Cortex of kidney (tissue), 1 donor: ENCODE results near the gene TAF11L11.
"Not testable (repeated sequence)": the region's sequence is repeated elsewhere in the genome, so short reads cannot be mapped to it uniquely, and the experiment has no call there.

Experiments
- DNase-seq: peaks from one replicate; lab custom pipeline; 2025; lab: John Stamatoyannopoulos, UW

TAF11L11 gene

GRCh38 chr5:17603880-17604279 is at the start of gene TAF11L11:
TSS of gene TAF11L11 (plus strand) at chr5:17604183.
- not testable (repeated sequence) for DNase-seq

- not testable (repeated sequence) for DNase-seq
Observed at GRCh38 chr5:17585658-17586057, 18.3 kb upstream of the TAF11L11 start, which contains the start of gene TAF11L7. TSS of gene TAF11L7 (minus strand) at chr5:17585758.

GRCh38 chr5:17590860-17591259 is 13.1 kb upstream of the TAF11L11 start, which contains the start of gene TAF11L8:
TSS of gene TAF11L8 (minus strand) at chr5:17590960.
- DNase-seq, result not testable (repeated sequence)

DNA sequence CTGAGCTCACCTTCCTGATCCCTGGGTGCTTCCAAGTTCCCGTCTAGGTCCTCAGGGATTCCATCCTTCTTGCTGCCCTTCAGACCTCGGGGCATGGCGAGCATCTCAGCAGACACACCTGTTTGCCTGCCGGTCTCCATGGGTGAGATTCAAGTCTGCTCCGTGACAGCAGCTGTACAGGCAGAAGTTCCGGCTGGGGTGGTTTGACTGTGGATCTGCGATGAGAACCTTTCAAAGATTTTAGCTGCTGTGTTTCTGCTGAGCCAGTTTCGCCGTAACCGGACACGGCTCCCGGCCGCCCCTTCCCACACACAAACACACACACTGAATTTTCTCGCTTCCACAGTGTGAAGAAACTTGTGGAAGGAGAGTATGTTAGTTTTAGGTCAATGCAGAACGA is 9.7 kb upstream of the TAF11L11 start, which contains the start of gene TAF11L9:
Gene TAF11L9 (minus strand): TSS at position 140 of the 400 bp plus-strand sequence.
- DNase-seq, result not testable (repeated sequence)

DNA sequence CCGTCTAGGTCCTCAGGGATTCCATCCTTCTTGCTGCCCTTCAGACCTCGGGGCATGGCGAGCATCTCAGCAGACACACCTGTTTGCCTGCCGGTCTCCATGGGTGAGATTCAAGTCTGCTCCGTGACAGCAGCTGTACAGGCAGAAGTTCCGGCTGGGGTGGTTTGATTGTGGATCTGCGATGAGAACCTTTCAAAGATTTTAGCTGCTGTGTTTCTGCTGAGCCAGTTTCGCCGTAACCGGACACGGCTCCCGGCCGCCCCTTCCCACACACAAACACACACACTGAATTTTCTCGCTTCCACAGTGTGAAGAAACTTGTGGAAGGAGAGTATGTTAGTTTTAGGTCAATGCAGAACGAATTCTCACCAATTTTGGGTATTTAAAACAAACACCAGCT is 6.3 kb upstream of the TAF11L11 start, which contains the start of gene TAF11L10:
Gene TAF11L10 (minus strand): TSS at position 101 of the 400 bp plus-strand sequence.
- not testable (repeated sequence) for DNase-seq

DNA sequence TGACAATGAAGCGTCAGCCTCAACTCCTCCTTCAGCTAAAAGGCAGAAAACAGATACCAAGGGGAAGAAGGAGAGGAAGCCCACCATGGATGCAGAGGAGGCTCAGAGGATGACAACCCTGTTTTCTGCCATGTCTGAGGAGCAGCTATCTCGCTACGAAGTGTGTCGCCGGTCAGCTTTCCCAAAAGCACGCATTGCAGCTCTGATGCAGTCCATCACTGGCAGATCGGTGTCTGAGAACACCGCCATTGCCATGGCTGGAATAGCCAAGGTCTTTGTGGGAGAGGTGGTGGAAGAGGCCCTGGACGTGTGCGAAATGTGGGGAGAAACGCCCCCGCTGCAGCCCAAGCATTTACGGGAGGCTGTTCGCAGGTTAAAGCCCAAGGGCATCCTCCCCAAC is 968 bp downstream of the TAF11L11 start:
- DNase-seq, result no peak

- not testable (repeated sequence) for DNase-seq
Observed at GRCh38 chr5:17607461-17607860, 3.5 kb downstream of the TAF11L11 start.

GRCh38 chr5:17610092-17610491 is 6.1 kb downstream of the TAF11L11 start, which contains the start of gene TAF11L12:
TSS of gene TAF11L12 (plus strand) at chr5:17610392.
- DNase-seq, result not testable (repeated sequence)

DNA sequence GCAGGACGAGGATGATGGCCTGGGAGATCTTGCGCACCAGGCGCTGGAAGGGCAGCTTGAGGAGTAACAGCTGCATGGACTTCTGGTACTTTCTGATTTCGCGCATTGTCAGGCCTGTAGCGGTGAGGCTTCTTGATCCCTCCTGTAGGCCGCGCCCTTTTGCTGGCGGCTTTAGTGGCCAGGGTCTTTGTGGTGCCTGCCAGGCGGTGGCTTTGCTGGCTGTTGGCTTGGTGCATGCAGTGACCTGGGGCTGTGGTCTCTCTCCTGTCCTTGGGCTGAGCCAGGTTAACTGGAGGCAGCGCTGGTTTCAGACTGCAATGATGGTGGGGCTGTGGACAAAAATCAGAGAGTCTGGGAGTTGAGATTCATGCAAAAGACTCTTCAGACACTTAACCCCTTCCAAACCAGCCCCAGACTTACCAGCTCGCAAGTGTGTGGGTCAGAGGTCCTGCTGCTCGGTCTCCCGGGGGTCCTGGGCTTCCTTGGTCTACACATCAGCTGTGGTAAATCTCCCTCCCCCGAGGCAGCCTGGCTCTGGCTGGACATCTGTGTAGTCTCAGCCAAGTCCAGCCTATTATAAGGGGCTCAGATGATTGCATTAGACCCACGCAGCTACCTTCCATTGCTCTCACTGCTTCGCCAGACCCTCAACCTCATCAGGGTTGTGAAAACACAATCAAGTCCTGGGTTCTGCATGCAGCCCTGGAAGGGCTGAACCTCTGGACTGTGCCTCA is 11.1 kb downstream of the TAF11L11 start:
- no peak for DNase-seq

DNA sequence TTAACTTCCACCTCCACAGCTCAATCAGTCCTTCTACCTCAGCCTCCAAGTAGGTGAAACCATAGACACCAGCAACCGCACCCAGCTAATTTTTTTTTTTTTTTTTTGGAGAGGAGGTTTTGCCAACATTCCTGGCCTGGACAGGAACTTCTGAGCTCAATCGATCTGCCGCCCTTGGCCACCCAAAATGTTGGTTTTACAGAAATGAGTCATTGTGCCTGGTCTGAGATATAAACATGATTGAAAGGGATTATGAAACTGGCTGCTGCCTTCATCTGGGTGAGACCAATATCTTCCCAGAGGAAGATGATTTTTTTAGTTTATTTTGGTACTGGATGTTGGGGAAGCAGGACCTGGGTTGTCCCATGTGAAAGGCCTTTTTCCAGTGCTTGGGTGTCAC is 15.4 kb downstream of the TAF11L11 start:
- no peak for DNase-seq

- DNase-seq, result no peak
Observed at GRCh38 chr5:17620627-17621026, 16.6 kb downstream of the TAF11L11 start.

DNA sequence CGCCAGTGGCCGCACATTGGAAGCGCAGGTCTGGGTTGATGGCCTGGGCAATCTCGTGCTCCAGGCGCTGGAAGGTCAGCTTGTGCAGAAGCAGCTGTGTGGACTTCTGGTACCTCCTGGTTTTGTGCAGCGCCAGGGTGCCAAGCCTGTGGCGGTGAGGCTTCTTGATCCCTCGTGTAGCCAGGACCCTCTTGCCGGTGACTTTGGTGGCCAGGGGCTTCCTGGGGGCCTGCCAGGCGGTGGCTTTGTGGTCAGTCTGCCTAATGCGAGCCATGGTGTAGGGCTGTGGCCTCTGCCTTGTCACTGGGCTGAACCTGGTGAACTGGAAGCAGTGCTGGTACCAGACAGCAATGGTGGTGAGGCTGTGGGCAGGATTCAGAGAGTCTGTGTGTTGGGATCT is 21.7 kb downstream of the TAF11L11 start:
- no peak for DNase-seq

DNA sequence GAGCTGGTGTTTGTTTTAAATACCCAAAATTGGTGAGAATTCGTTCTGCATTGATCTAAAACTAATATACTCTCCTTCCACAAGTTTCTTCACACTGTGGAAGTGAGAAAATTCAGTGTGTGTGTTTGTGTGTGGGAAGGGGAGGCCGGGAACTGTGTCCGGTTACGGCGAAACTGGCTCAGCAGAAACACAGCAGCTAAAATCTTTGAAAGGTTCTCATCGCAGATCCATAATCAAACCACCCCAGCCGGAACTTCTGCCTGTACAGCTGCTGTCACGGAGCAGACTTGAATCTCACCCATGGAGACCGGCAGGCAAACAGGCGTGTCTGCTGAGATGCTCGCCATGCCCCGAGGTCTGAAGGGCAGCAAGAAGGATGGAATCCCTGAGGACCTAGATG is 27.8 kb downstream of the TAF11L11 start, which contains the start of gene TAF11L13:
Gene TAF11L13 (plus strand): TSS at position 301 of the 400 bp plus-strand sequence.
- DNase-seq, result not testable (repeated sequence)

DNA sequence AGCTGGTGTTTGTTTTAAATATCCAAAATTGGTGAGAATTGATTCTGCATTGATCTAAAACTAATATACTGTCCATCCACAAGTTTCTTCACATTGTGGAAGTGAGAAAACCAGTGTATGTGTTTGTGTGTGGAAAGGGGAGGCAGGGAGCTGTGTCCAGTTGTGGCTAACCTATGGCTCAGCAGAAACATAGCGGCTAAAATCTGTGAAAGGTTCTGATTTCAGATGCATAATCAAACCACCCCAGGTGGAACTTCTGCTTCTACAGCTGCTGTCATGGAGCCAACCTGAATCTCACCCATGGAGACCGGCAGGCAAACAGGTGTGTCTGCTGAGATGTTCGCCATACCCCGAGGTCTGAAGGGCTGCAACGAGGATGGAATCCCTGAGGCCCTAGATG is 30.2 kb downstream of the TAF11L11 start, which contains the start of gene TAF11L14:
Gene TAF11L14 (plus strand): TSS at position 301 of the 400 bp plus-strand sequence.
- DNase-seq, result no peak

GRCh38 chr5:17649232-17649631 is 45.2 kb downstream of the TAF11L11 start:
- DNase-seq, result not testable (repeated sequence)

GRCh38 chr5:17655201-17655759 is 51.3 kb downstream of the TAF11L11 start:
- DNase-seq, result not testable (repeated sequence)
